Measurements from ENCODE around the gene SYNGR3.

- TF ChIP-seq CTCF (IDR thresholded peaks at IDR 0.05 in 8 of 11, conservative IDR thresholded peaks at IDR 0.05 in 3 of 11) (no peak), POLR2AphosphoS5 (IDR thresholded peaks at IDR 0.05) (no peak), POLR2A (IDR thresholded peaks at IDR 0.05) (no peak)
Observed at GRCh38 chr16:2002406-2003230, 12.8 kb downstream of the SYNGR3 start.

Data from spleen (tissue), 7 donors.